Measurements from ENCODE around the gene JPH2.

- TF ChIP-seq YY1 (IDR thresholded peaks at IDR 0.05; ENCODE audit: insufficient read depth, insufficient read length) (no peak), ZNF274 (IDR thresholded peaks at IDR 0.05; ENCODE audit: low read depth, low read length) (no peak), SUZ12 (IDR thresholded peaks at IDR 0.05; ENCODE audit: extremely low read depth, insufficient read depth, insufficient read length) (no peak)
These were observed 46.5 kb upstream of the JPH2 start for GRCh38 chr20:44233436-44234016.

All from NT2/D1 (cell line).